ENCODE results near the gene CSRP2. TPM values are rescaled to one million over a fixed set of nuclear protein-coding genes. Genes with fewer than 3 reads are reported as not detected.

The CSRP2 gene
- polyA plus RNA-seq, 1 donor (not counting 4 experiments of a cell fraction or from before 2014, with no cell fraction given): 74.9 TPM

- H3K36me3 ChIP-seq (ENCODE audit: control insufficient read depth in 2 of 2, extremely low read depth in 1 of 2, insufficient read depth in 2 of 2, low read length in 2 of 2): peaks cover 5 to 8% of the 10 kb centered on the region in 2 experiments
- H3K4me1 ChIP-seq (ENCODE audit: control insufficient read depth, extremely low read depth, insufficient read depth, low read length): no peaks in the 10 kb centered on the region
- H3K4me2 ChIP-seq (ENCODE audit: control insufficient read depth, extremely low read depth, insufficient read depth, low read depth, low read length): no peak overlapping the region
- no peak for DNase-seq (ENCODE audit: low read depth, low spot score)
- no peak for TF ChIP-seq CTCF (optimal IDR thresholded peaks at IDR 0.05 in 1 of 3, IDR thresholded peaks at IDR 0.05 in 1 of 3, conservative IDR thresholded peaks at IDR 0.05 in 1 of 3; ENCODE audit: extremely low read depth in 1 of 3, insufficient read depth in 2 of 3, low read length in 3 of 3)
- TF ChIP-seq EZH2 (IDR thresholded peaks at IDR 0.05; ENCODE audit: low read length): no peak
- peaks cover 4% of the 10 kb centered on the region for H3K79me2 ChIP-seq (ENCODE audit: control insufficient read depth, insufficient read depth, low read length)
- no peaks in the 10 kb centered on the region for H4K20me1 ChIP-seq (ENCODE audit: control insufficient read depth, extremely low read depth, insufficient read depth, low read length)
- dilution Hi-C loops (cut with MboI; ENCODE audit: extremely low pct_ligation_motif_present, low sequenced_read_pairs): no loop called here
- no peak overlapping the region for H3K4me3 ChIP-seq (ENCODE audit: control insufficient read depth in 2 of 3, extremely low read depth in 1 of 3, insufficient read depth in 2 of 3, low read depth in 1 of 3, low read length in 3 of 3)
- no peak overlapping the region for H2AFZ ChIP-seq (ENCODE audit: control insufficient read depth, low read length)
- no peak overlapping the region for H3K9ac ChIP-seq (ENCODE audit: control insufficient read depth, extremely low read depth, insufficient read depth, low read length)
- no peak for FAIRE-seq
- H3K27ac ChIP-seq (ENCODE audit: control insufficient read depth, insufficient read depth, low read length): no peak overlapping the region
- H3K9me1 ChIP-seq (ENCODE audit: control insufficient read depth, extremely low read depth, insufficient read depth, low read length): no peaks in the 10 kb centered on the region
- H3K27me3 ChIP-seq (ENCODE audit: control insufficient read depth, extremely low read depth, insufficient read depth, low read length): no peaks in the 10 kb centered on the region
- no peaks in the 10 kb centered on the region for H3K9me3 ChIP-seq (ENCODE audit: control insufficient read depth, low read depth, low read length)
These were observed 12.7 kb downstream of the CSRP2 start for GRCh38 chr12:76866151-76866567.

- Histone ChIP-seq H3K9me3 (ENCODE audit: control insufficient read depth, low read depth, low read length) (no peaks in the 10 kb centered on the region), H3K4me2 (ENCODE audit: control insufficient read depth, extremely low read depth, insufficient read depth, low read depth, low read length) (no peak overlapping the region), H3K79me2 (ENCODE audit: control insufficient read depth, insufficient read depth, low read length) (peaks cover 2% of the 10 kb centered on the region), H3K27me3 (ENCODE audit: control insufficient read depth, extremely low read depth, insufficient read depth, low read length) (no peaks in the 10 kb centered on the region), H3K36me3 (ENCODE audit: control insufficient read depth in 2 of 2, extremely low read depth in 1 of 2, insufficient read depth in 2 of 2, low read length in 2 of 2) (peaks cover 7 to 8% of the 10 kb centered on the region in 2 experiments), H3K9ac (ENCODE audit: control insufficient read depth, extremely low read depth, insufficient read depth, low read length) (no peak overlapping the region), H3K4me3 (ENCODE audit: control insufficient read depth in 2 of 3, extremely low read depth in 1 of 3, insufficient read depth in 2 of 3, low read depth in 1 of 3, low read length in 3 of 3) (no peak overlapping the region), H3K27ac (ENCODE audit: control insufficient read depth, insufficient read depth, low read length) (no peak overlapping the region), H4K20me1 (ENCODE audit: control insufficient read depth, extremely low read depth, insufficient read depth, low read length) (no peaks in the 10 kb centered on the region), H3K4me1 (ENCODE audit: control insufficient read depth, extremely low read depth, insufficient read depth, low read length) (no peaks in the 10 kb centered on the region), H2AFZ (ENCODE audit: control insufficient read depth, low read length) (no peak overlapping the region), H3K9me1 (ENCODE audit: control insufficient read depth, extremely low read depth, insufficient read depth, low read length) (no peaks in the 10 kb centered on the region)
- TF ChIP-seq CTCF (optimal IDR thresholded peaks at IDR 0.05 in 1 of 3, IDR thresholded peaks at IDR 0.05 in 1 of 3, conservative IDR thresholded peaks at IDR 0.05 in 1 of 3; ENCODE audit: extremely low read depth in 1 of 3, insufficient read depth in 2 of 3, low read length in 3 of 3): no peak
- TF ChIP-seq EZH2 (IDR thresholded peaks at IDR 0.05; ENCODE audit: low read length): no peak
- dilution Hi-C loops (cut with MboI; ENCODE audit: extremely low pct_ligation_motif_present, low sequenced_read_pairs): no loop called here
- no peak for DNase-seq (ENCODE audit: low read depth, low spot score)
- FAIRE-seq: no peak
These were observed 13.9 kb downstream of the CSRP2 start for GRCh38 chr12:76864791-76865400.

All from keratinocyte (primary cell).